Jurkat, Clone E6-1 (cell line): ENCODE measurements around the gene NR1H4.
"Not testable (repeated sequence)": the region's sequence is repeated elsewhere in the genome, so short reads cannot be mapped to it uniquely, and the experiment has no call there.

Experiments
- DNase-seq: peaks from one replicate; pipeline ENCODE4 v3.0.0-alpha.2; 2011; ENCODE audit warnings: low read depth, low spot score
- H3K4me3 ChIP-seq: 2 replicates; pipeline ENCODE4 v1.5.1; 2011; ENCODE audit warnings: mild to moderate bottlenecking, low read length, control low read depth, moderate library complexity

The NR1H4 gene

GRCh38 chr12:100557357-100557756 is 83.7 kb downstream of the NR1H4 start:
- DNase-seq: no peak
- H3K4me3 ChIP-seq: no peak overlapping the region

- not testable (repeated sequence) for H3K4me3 ChIP-seq, DNase-seq
Measured at GRCh38 chr12:100559261-100559660, 85.6 kb downstream of the NR1H4 start.

- no peak for DNase-seq
- H3K4me3 ChIP-seq: no peak overlapping the region
Measured at GRCh38 chr12:100564090-100564489, 90.4 kb downstream of the NR1H4 start.

GRCh38 chr12:100564905-100565467 is 91.3 kb downstream of the NR1H4 start:
- DNase-seq: no peak
- H3K4me3 ChIP-seq: no peak overlapping the region

GRCh38 chr12:100565987-100566545 is 92.4 kb downstream of the NR1H4 start:
- no peak overlapping the region for H3K4me3 ChIP-seq
- DNase-seq: no peak

GRCh38 chr12:100566887-100567637 is 93.4 kb downstream of the NR1H4 start:
- H3K4me3 ChIP-seq: no peak overlapping the region
- DNase-seq: no peak

- no peak overlapping the region for H3K4me3 ChIP-seq
Measured at GRCh38 chr12:100567945-100568344, 94.3 kb downstream of the NR1H4 start.

GRCh38 chr12:100572184-100572583 is 98.5 kb downstream of the NR1H4 start:
- no peak for DNase-seq
- no peak overlapping the region for H3K4me3 ChIP-seq

More at GRCh38 chr12:100567945-100568344, 94.3 kb downstream of the NR1H4 start:
- DNase-seq: no peak

- H3K4me3 ChIP-seq: no peak within 1 kb of the TSS
- no peak for DNase-seq
Measured at GRCh38 chr12:100573292-100574186, 99.9 kb downstream of the NR1H4 start, which contains the start of gene GAS2L3. Gene GAS2L3 (plus strand): TSS chr12:100573684. CDS start chr12:100594905, 21,221 bp downstream.

GRCh38 chr12:100574187-100575074 is 100.8 kb downstream of the NR1H4 start:
- H3K4me3 ChIP-seq: no peak overlapping the region
- no peak for DNase-seq

GRCh38 chr12:100576331-100577036 is 102.8 kb downstream of the NR1H4 start:
- H3K4me3 ChIP-seq: no peak overlapping the region
- no peak for DNase-seq

GRCh38 chr12:100578923-100579322 is 105.3 kb downstream of the NR1H4 start:
- no peak overlapping the region for H3K4me3 ChIP-seq
- no peak for DNase-seq

- DNase-seq: no peak
- H3K4me3 ChIP-seq: no peak overlapping the region
Measured at GRCh38 chr12:100579844-100580243, 106.2 kb downstream of the NR1H4 start.

GRCh38 chr12:100584256-100584655 is 110.6 kb downstream of the NR1H4 start:
- no peak overlapping the region for H3K4me3 ChIP-seq
- DNase-seq: no peak

GRCh38 chr12:100591979-100592378 is 118.3 kb downstream of the NR1H4 start:
- no peak overlapping the region for H3K4me3 ChIP-seq
- DNase-seq: no peak

GRCh38 chr12:100593490-100593889 is 119.8 kb downstream of the NR1H4 start:
- H3K4me3 ChIP-seq: no peak overlapping the region
- no peak for DNase-seq

- no peak for DNase-seq
- H3K4me3 ChIP-seq: no peak overlapping the region
Measured at GRCh38 chr12:100601626-100602025, 128.0 kb downstream of the NR1H4 start.

- H3K4me3 ChIP-seq, DNase-seq: not testable (repeated sequence)
Measured at GRCh38 chr12:100602997-100603396, 129.3 kb downstream of the NR1H4 start.
